T-helper 2 cell (primary cell): Measurements from ENCODE around the gene ABLIM2.

Experiments used
- DNase-seq, 5 experiments: peaks; one replicate each; pipeline versions ENCODE4 v3.0.0 to v3.0.0-alpha.2; 2012 to 2022

Gene ABLIM2

GRCh38 chr4:8019396-8020365 is 138.9 kb downstream of the ABLIM2 start:
- peak in 1 of 5 experiments; percentile 33 for DNase-seq

GRCh38 chr4:8016527-8016926 is 142.1 kb downstream of the ABLIM2 start:
- DNase-seq = no peak

GRCh38 chr4:8015512-8015911 is 143.1 kb downstream of the ABLIM2 start:
- no peak for DNase-seq

GRCh38 chr4:8013976-8014726 is 144.5 kb downstream of the ABLIM2 start:
- DNase-seq = no peak

GRCh38 chr4:8012517-8012916 is 146.1 kb downstream of the ABLIM2 start:
- DNase-seq = no peak

GRCh38 chr4:8010618-8011017 is 148.0 kb downstream of the ABLIM2 start:
- DNase-seq = no peak

- no peak for DNase-seq
These were observed 148.7 kb downstream of the ABLIM2 start for GRCh38 chr4:8009710-8010511.

- DNase-seq = no peak
These were observed 149.5 kb downstream of the ABLIM2 start for GRCh38 chr4:8009097-8009496.

GRCh38 chr4:8008391-8008790 is 150.2 kb downstream of the ABLIM2 start:
- DNase-seq = no peak

GRCh38 chr4:8007581-8007980 is 151.0 kb downstream of the ABLIM2 start:
- no peak for DNase-seq

GRCh38 chr4:8006471-8006870 is 152.1 kb downstream of the ABLIM2 start:
- DNase-seq = no peak

- DNase-seq = no peak
These were observed 152.8 kb downstream of the ABLIM2 start for GRCh38 chr4:8005814-8006215.

- DNase-seq = no peak
These were observed 153.4 kb downstream of the ABLIM2 start for GRCh38 chr4:8005033-8005808.

GRCh38 chr4:8004066-8004465 is 154.5 kb downstream of the ABLIM2 start:
- no peak for DNase-seq

- DNase-seq = no peak
These were observed 155.9 kb downstream of the ABLIM2 start for GRCh38 chr4:8002525-8003309.

- no peak for DNase-seq
These were observed 156.9 kb downstream of the ABLIM2 start for GRCh38 chr4:8001564-8002355.

- no peak for DNase-seq
These were observed 157.7 kb downstream of the ABLIM2 start for GRCh38 chr4:8000721-8001491.

- DNase-seq = no peak
These were observed 158.4 kb downstream of the ABLIM2 start for GRCh38 chr4:8000247-8000646.

GRCh38 chr4:7999695-8000094 is 158.9 kb downstream of the ABLIM2 start:
- no peak for DNase-seq

- DNase-seq = no peak
These were observed 159.3 kb downstream of the ABLIM2 start for GRCh38 chr4:7999279-7999678.
